Islet precursor cell (in vitro differentiated cells): ENCODE data around the gene PYDC1.
"Not testable (repeated sequence)": the region's sequence is repeated elsewhere in the genome, so short reads cannot be mapped to it uniquely, and the experiment has no call there.

ENCODE experiments used
- DNase-seq: peaks from one replicate; pipeline ENCODE4 v3.0.0-alpha.2; 2018

PYDC1 gene

DNA sequence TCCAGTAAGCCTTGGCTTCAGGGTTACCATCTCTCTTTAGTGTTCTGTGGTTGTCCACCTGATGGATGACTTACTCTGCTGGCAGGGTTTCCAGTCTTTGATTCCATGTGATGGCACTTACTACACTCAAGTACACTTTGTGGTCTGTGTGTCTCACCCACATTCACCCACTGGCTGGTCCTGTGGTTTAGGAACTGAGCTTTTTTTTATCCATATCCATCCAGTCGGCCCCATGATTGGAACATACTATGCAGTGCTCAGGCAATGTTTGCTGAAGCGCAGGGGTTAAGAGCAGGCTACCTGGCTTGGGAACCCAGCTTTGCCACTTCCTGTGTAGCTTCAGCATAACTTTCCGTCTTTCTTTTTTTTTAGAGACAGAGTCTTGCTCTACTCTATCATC is 39.8 kb downstream of the PYDC1 start:
- no peak for DNase-seq

DNA sequence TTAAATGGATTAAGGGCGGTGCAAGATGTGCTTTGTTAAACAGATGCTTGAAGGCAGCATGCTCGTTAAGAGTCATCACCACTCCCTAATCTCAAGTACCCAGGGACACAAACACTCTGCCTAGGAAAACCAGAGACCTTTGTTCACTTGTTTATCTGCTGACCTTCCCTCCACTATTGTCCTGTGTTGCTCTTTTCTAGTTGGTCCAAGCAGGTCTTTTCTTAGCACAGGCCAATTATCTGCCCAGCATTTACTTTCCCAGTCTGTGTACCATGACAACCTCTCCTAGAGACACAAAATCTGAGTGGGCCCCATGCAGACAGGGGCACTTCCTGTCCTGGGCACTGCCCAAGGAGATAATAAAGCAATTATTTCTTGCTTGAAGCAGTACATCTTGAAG is 46.9 kb downstream of the PYDC1 start:
- DNase-seq: not testable (repeated sequence)

DNA sequence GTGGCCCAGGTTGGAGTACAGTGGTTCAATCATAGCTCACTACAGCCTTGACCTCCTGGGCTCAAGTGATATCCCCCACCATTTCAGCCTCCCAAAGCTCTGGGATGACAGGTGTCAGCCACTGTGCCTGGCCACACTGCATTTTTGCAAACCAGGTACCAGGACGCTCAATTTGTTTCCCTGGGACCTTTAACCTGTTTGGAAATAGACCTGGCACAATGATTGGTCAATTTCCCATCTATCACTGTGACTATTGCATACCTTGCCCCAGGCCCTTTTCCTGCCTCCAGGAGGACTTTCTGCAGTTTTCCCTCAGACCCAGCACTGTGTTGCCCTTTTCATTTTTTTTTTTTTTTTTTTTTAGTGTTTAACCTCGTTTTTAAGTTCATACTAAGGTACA is 48.1 kb downstream of the PYDC1 start:
- peak; percentile 62 for DNase-seq

DNA sequence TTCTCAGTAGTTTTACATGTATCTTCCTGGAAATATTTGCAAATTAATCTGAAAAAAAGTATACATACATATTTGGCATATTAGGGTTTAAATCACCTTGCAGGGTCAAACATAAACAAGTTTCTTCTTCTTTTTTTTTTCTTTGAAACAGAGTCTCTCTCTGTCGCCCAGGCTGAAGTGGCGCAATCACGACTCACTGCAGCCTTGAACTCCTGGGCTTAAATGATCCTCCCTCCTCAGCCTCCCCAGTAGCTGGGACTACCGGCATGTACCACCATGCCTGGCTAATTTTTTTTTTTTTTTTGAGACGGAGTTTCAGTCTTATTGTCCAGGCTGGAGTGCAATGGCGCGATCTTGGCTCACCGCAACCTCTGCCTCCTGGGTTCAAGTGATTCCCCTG is 49.6 kb downstream of the PYDC1 start:
- DNase-seq: no peak
